ENCODE data around the gene PDZRN4.

DNA sequence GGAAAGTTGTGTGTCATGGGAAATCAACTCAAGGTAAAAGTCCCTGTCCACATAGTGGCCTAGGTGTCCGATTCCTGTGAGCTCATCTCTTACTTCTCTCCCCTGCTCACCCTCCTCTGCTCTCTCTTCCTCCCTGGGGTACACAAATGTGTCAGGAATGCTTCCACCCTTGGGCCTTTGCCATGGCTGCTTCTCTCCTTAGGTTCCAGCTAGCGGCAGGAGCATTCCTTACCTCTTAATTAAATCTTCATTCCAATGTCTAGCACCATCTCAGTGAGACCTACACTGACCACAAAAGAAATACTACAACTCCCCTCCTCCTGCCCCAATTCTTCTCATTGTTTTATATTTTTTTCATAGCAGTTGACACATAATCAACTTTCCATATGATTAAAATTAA lies 298.6 kb downstream of the PDZRN4 start:
- TF ChIP-seq, protein P1, sequence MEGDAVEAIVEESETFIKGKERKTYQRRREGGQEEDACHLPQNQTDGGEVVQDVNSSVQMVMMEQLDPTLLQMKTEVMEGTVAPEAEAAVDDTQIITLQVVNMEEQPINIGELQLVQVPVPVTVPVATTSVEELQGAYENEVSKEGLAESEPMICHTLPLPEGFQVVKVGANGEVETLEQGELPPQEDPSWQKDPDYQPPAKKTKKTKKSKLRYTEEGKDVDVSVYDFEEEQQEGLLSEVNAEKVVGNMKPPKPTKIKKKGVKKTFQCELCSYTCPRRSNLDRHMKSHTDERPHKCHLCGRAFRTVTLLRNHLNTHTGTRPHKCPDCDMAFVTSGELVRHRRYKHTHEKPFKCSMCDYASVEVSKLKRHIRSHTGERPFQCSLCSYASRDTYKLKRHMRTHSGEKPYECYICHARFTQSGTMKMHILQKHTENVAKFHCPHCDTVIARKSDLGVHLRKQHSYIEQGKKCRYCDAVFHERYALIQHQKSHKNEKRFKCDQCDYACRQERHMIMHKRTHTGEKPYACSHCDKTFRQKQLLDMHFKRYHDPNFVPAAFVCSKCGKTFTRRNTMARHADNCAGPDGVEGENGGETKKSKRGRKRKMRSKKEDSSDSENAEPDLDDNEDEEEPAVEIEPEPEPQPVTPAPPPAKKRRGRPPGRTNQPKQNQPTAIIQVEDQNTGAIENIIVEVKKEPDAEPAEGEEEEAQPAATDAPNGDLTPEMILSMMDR (IDR thresholded peaks at IDR 0.05) = no peak
- no peak for TF ChIP-seq EP300 (IDR thresholded peaks at IDR 0.05)

Measured in tibial nerve (tissue), 4 donors.